GM21390 (cell line): Measurements from ENCODE around the gene SNRPA.
"Not testable (repeated sequence)": the region's sequence is repeated elsewhere in the genome, so short reads cannot be mapped to it uniquely, and the experiment has no call there.

Experiments used
- ATAC-seq: cut with Tn5 transposase; IDR thresholded peaks from one replicate; pipeline ENCODE4 v1.9.1; 2021; ENCODE audit not compliant: unreplicated experiment

SNRPA gene

GRCh38 chr19:40812571-40812970 lies 61.6 kb downstream of the SNRPA start:
- not testable (repeated sequence) for ATAC-seq

DNA sequence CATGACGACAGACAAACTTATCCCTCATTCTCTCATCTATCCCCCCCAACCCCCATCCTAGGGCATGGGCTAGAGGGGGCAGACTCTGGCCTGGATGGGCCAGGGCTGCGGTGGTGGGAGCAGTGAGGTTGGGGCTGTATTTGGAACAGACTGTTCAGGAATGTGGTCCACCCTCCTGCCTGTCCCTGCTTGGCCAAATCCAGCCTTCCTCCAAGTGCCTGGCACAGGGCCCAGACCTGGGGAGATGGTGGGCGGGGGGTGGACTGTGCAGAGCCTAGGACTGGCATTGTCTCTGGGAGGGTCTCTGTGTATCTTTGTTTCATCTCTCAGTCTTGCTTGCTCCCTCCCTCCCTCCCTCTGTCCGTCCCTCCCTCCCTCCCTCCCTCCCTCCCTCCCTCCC lies 62.2 kb downstream of the SNRPA start:
- no peak for ATAC-seq
